ENCODE measurements around the gene CTNNA1.

DNA sequence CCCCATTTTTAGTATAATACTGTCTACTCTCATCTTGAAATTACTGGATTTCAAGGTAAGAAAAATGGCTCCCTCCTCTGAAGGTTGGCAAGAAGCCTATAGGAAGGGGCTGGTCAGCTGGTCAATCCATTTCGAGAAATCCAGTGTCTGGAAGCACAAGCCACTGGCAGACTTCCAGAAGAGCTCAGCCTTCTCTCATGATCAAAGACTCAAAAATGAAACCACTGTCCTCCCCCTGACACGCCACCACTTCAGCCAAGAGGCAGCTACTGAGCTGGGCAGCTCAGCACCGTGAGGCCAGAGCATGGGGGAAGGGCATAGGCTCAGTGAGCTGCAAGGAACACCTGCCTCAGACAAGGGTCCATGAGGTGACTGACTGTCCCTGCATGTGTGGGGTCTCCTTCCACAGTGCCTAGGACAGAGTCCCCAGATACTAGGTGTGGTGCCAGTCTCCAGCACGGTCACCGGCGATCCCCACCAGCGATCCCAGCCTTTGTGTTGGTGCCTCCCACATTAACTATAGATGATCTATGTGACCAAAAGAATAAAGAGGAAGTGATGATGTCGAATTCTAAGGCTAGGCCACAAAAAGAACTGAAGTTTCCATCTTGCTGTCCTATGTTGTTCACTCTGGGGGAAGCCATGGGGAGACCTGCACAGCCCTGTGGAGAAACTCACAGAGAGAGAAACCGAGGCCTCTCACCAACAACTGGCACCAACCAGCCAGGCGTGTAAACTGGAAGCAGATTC is 222.0 kb downstream of the CTNNA1 start:
- TF ChIP-seq, protein P1, sequence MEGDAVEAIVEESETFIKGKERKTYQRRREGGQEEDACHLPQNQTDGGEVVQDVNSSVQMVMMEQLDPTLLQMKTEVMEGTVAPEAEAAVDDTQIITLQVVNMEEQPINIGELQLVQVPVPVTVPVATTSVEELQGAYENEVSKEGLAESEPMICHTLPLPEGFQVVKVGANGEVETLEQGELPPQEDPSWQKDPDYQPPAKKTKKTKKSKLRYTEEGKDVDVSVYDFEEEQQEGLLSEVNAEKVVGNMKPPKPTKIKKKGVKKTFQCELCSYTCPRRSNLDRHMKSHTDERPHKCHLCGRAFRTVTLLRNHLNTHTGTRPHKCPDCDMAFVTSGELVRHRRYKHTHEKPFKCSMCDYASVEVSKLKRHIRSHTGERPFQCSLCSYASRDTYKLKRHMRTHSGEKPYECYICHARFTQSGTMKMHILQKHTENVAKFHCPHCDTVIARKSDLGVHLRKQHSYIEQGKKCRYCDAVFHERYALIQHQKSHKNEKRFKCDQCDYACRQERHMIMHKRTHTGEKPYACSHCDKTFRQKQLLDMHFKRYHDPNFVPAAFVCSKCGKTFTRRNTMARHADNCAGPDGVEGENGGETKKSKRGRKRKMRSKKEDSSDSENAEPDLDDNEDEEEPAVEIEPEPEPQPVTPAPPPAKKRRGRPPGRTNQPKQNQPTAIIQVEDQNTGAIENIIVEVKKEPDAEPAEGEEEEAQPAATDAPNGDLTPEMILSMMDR (IDR thresholded peaks at IDR 0.05; ENCODE audit: insufficient read depth, low read depth, low read length), result no peak
- TF ChIP-seq EZH2 (IDR thresholded peaks at IDR 0.05; ENCODE audit: insufficient read depth, low read length), result no peak

All from astrocyte (in vitro differentiated cells and primary cell).